Measurements from ENCODE around the gene MAGT1.
A peak's percentile ranks its signal among the peaks of the same experiment; 100 is the strongest.
"Not testable (repeated sequence)": the region's sequence is repeated elsewhere in the genome, so short reads cannot be mapped to it uniquely, and the experiment has no call there.

Gene MAGT1

DNA sequence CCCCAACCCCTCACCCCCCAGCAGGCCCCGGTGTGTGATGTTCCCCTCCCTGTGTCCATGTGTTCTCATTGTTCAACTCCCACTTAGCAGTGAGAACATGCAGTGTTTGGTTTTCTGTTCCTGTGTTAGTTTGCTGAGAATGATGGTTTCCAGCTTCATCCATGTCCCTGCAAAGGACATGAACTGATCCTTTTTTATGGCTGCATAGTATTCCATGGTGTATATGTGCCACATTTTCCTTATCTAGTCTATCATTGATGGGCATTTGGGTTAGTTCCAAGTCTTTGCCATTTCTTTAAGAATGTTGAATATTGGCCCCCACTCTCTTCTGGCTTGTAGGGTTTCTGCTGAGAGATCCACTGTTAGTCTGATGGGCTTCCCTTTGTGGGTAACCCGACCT is 73.2 kb downstream of the MAGT1 start:
- not testable (repeated sequence) for DNase-seq

- DNase-seq: peak; percentile 1
Measured at GRCh38 chrX:77820091-77820727, 75.0 kb downstream of the MAGT1 start.

DNA sequence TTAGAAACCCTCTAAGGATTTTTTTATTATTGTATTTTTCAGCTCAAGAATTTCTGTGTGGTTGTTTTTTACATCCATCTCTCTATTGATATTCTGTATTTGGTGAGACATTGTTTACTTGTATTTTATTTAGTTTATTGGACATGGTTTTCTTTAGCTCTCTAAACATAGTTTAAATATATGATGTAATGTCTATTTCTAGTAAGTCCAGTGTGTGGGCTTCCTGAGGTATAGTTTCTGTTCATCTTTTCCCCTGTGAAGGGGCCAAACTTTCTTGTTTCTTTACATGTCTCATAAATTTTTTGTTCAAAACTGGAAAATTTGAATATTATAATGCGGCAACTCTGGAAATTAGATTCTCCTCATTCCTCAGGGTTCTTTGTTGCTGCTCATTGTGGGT is 81.0 kb downstream of the MAGT1 start:
- no peak for DNase-seq

DNA sequence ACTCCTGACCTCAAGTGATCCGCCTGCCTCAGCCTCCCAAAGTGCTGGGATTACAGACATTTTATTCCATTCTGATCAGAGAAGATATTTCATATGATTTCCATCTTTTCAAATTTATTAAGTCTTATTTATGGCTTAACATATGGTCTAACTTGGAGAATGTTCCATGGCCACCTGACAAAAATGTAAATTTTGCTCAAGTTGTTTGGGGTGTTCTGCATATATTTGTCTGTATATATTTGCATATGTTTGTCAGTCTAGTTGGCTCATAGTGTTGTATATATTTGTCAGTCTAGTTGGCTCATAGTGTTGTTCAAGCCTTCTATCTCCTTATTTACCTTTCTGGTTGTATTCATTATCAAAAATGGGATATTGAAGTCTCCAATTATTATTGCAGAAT is 93.0 kb downstream of the MAGT1 start:
- DNase-seq: no peak

GRCh38 chrX:77795124-77795523 is 100.1 kb downstream of the MAGT1 start:
- DNase-seq: no peak

DNA sequence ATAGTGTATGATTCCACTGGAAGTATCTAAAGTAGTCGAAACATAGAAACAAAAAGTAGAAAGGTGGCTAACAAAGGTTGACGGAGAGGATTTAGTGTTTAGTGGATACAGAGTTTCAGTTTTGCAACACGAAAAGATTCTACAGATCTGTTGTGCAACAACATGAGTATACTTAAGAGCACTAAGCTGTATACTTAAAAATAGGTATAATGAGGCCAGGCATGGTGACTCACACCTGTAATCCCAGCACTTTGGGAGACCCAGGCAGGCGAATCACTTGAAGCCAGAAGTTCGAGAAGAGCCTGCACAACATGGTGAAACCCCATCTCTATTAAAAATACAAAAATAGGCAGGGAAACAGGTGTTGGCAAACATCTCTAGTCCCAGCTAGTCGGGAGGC is 101.3 kb downstream of the MAGT1 start:
- no peak for DNase-seq

DNA sequence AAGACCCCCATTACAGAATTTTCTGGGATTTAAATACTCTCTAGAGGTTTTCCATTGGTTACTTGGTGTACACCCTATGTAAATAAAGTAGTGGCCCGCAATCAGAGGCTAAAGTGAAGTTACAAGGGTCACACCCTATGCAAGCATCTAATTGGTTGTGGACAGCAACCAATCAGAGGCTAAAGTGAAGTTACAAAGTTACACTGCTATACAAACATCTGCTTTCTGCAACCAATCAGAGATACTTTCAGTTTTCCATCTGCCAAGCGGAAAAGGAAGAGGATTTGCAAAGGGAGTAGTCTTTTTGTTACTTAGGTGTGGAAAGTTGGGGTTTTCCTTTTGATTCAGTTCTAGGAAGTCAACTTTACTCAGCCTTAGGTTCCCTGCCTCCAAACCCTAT is 107.2 kb downstream of the MAGT1 start:
- DNase-seq: no peak

DNA sequence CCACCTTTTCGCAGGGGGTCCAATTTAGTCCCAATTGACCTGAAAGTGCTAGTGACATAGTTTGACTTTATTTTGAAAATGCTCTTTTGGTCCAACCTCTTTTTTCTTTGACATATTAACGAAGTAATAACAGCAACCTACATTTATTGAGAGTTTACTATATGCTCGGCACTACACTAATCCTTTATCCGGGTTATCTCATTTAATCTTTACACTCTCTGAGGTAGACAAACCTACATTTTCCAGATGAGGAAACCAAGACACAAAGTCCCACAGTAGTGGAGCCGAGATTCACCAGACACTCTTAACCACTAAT is 108.9 kb downstream of the MAGT1 start:
- no peak for DNase-seq

GRCh38 chrX:77785486-77786364 is 109.5 kb downstream of the MAGT1 start, which contains the start of gene ATRX:
ATRX (minus strand) TSS chrX:77786216; CDS start chrX:77786001, 215 bp downstream.
- DNase-seq: peak; percentile 95

- DNase-seq: no peak
Measured at GRCh38 chrX:77779695-77780094, 115.5 kb downstream of the MAGT1 start.

- DNase-seq: no peak
Measured at GRCh38 chrX:77776659-77777058, 118.6 kb downstream of the MAGT1 start.

All from NCI-H82 (cell line).